Activated CD4-positive, alpha-beta T cell treated with anti-CD3 and anti-CD28 coated beads, Interleukin-2, amount 50 U/mL, for 24 hours (primary cell): ENCODE measurements around the gene COX4I2.

Experiments used
- DNase-seq, 2 donors: peaks; one replicate each; pipeline ENCODE4 v3.0.0-alpha.2; 2020; ENCODE audit warnings: low read depth in 1 of 2, low spot score in 1 of 2

Gene COX4I2

GRCh38 chr20:31693987-31694661 lies 56.4 kb downstream of the COX4I2 start:
- no peak for DNase-seq
